GM21390 (cell line): ENCODE data around the gene ING4.

Source experiments
- ATAC-seq: cut with Tn5 transposase; IDR thresholded peaks from one replicate; pipeline ENCODE4 v1.9.1; 2021; ENCODE audit not compliant: unreplicated experiment

ING4 gene

GRCh38 chr12:6638305-6638704 is 24.6 kb downstream of the ING4 start:
- ATAC-seq, result no peak

GRCh38 chr12:6635856-6636531 is 26.9 kb downstream of the ING4 start, which contains the start of gene LPAR5:
Gene LPAR5 (minus strand): TSS chr12:6635959. CDS start chr12:6621248, 14,711 bp downstream.
- ATAC-seq, result no peak

GRCh38 chr12:6635375-6635855 is 27.5 kb downstream of the ING4 start:
- no peak for ATAC-seq

- ATAC-seq, result peak; percentile 69
Measured at GRCh38 chr12:6632026-6632983, 30.6 kb downstream of the ING4 start.

GRCh38 chr12:6631549-6631961 is 31.4 kb downstream of the ING4 start:
- ATAC-seq, result no peak

GRCh38 chr12:6630736-6631135 is 32.2 kb downstream of the ING4 start:
- no peak for ATAC-seq

GRCh38 chr12:6627616-6628015 is 35.3 kb downstream of the ING4 start:
- ATAC-seq, result no peak

- ATAC-seq, result no peak
Measured at GRCh38 chr12:6626654-6627283, 36.1 kb downstream of the ING4 start.

- ATAC-seq, result no peak
Measured at GRCh38 chr12:6620885-6621274, 42.0 kb downstream of the ING4 start.

GRCh38 chr12:6620137-6620884 is 42.6 kb downstream of the ING4 start:
- ATAC-seq, result no peak

GRCh38 chr12:6618483-6619225 is 44.3 kb downstream of the ING4 start:
- ATAC-seq, result no peak

GRCh38 chr12:6615802-6616201 is 47.1 kb downstream of the ING4 start:
- no peak for ATAC-seq

GRCh38 chr12:6614513-6615172 is 48.3 kb downstream of the ING4 start:
- ATAC-seq, result no peak

GRCh38 chr12:6613776-6614512 is 49.0 kb downstream of the ING4 start:
- ATAC-seq, result no peak

GRCh38 chr12:6613015-6613775 is 49.7 kb downstream of the ING4 start:
- no peak for ATAC-seq

- ATAC-seq, result no peak
Measured at GRCh38 chr12:6612652-6613014, 50.3 kb downstream of the ING4 start.

- no peak for ATAC-seq
Measured at GRCh38 chr12:6612247-6612646, 50.7 kb downstream of the ING4 start.

GRCh38 chr12:6608592-6609281 is 54.2 kb downstream of the ING4 start:
- ATAC-seq, result no peak
